GM20000 (cell line): ENCODE results near the gene BCORL1.

Experiments
- DNase-seq: peaks from one replicate; pipeline ENCODE4 v3.0.0; 2012; ENCODE audit warnings: low spot score
- CTCF ChIP-seq: IDR thresholded peaks from 2 replicates; pipeline ENCODE4 v1.5.1; 2012; ENCODE audit warnings: mild to moderate bottlenecking, control low read depth; ENCODE audit errors: extremely low read depth, missing control alignments

Gene BCORL1

GRCh38 chrX:129956765-129957164 is 25.7 kb upstream of the BCORL1 start:
- DNase-seq = no peak

GRCh38 chrX:129957241-129958082 is 25.0 kb upstream of the BCORL1 start:
- DNase-seq = peak; percentile 77
- no peak for TF ChIP-seq CTCF

More at GRCh38 chrX:129956765-129957164, 25.7 kb upstream of the BCORL1 start:
- TF ChIP-seq CTCF = no peak

- TF ChIP-seq CTCF = no peak
- DNase-seq = no peak
Observed at GRCh38 chrX:129958083-129958465, 24.4 kb upstream of the BCORL1 start.

GRCh38 chrX:129958814-129959492 is 23.5 kb upstream of the BCORL1 start:
- TF ChIP-seq CTCF = no peak
- no peak for DNase-seq

- no peak for DNase-seq
- TF ChIP-seq CTCF = no peak
Observed at GRCh38 chrX:129959493-129959832, 23.0 kb upstream of the BCORL1 start.

- DNase-seq = peak; percentile 82
- TF ChIP-seq CTCF = no peak
Observed at GRCh38 chrX:129961180-129962083, 21.0 kb upstream of the BCORL1 start.
